ENCODE data around the gene TRIM45. TPM values are rescaled to one million over a fixed set of nuclear protein-coding genes. Genes with fewer than 3 reads are reported as not detected.

Gene TRIM45
- total and polyA plus RNA-seq, 2 of the 13 experiments (the other 11 are each of a cell fraction or from before 2014, with no cell fraction given) = 1.9 to 2.3 TPM

- BruUV-seq (replicated peaks) = no TSS peak
- Histone ChIP-seq H2AFZ (ENCODE audit: low read length) (no peak overlapping the region), H3K27me3 (ENCODE audit: control insufficient read depth in 1 of 2, insufficient read depth in 2 of 2, low read length in 2 of 2) (no peaks in the 10 kb centered on the region), H4K20me1 (ENCODE audit: insufficient read depth, low read length) (no peaks in the 10 kb centered on the region), H3K9me3 (ENCODE audit: low read length) (no peaks in the 10 kb centered on the region), H3K9ac (ENCODE audit: insufficient read depth, low read depth, low read length) (no peak overlapping the region), H3K36me3 (replicated peaks in 1 of 2; ENCODE audit: control insufficient read depth in 1 of 2, insufficient read depth in 2 of 2, low read length in 2 of 2) (peaks cover 4 to 6% of the 10 kb centered on the region in 2 experiments; a peak in 3 of 5 replicates), H3K4me1 (ENCODE audit: insufficient read depth, low read length) (0 out of 2 replicates have a peak, but pooled peaks cover 7% of the 10 kb centered on the region), H3K4me3 (replicated peaks in 1 of 3; ENCODE audit: insufficient read depth in 1 of 3, low read depth in 2 of 3, low read length in 3 of 3) (no peak overlapping the region), H3K79me2 (ENCODE audit: insufficient read depth, low read length) (no peaks in the 10 kb centered on the region), H3K27ac (ENCODE audit: extremely low read length, insufficient read depth, low read length) (no peak overlapping the region), H3K4me2 (ENCODE audit: low read depth, low read length) (no peak overlapping the region)
- intact Hi-C loops (cut with micrococcal nuclease; ENCODE audit: unreplicated experiment) (no loop called here), in situ Hi-C loops (cut with HindIII; ENCODE audit: extremely low pct_ligation_motif_present, low pct_unique_long_range_greater_than_20kb) (no loop called here)
- CTCF ChIA-PET (ENCODE audit: low intra/inter-chr PET ratio, low total read pairs) = no interaction called here
- no peak for FAIRE-seq
- DNase-seq (ENCODE audit: low spot score) = no peak
- no peak for ATAC-seq
- TF ChIP-seq ZNF629 (CRISPR knock-in tag; conservative IDR thresholded peaks at IDR 0.05) = no peak
- TF ChIP-seq ZMAT5 (CRISPR knock-in tag; IDR thresholded peaks at IDR 0.05; ENCODE audit: borderline replicate concordance, low read depth) = no peak
- TF ChIP-seq ZNF441 (CRISPR knock-in tag; IDR thresholded peaks at IDR 0.05; ENCODE audit: borderline replicate concordance) = no peak
- TF ChIP-seq ZNF552 (CRISPR knock-in tag; IDR thresholded peaks at IDR 0.05; ENCODE audit: borderline replicate concordance) = no peak
- TF ChIP-seq ZNF10 (CRISPR knock-in tag; IDR thresholded peaks at IDR 0.05; ENCODE audit: borderline replicate concordance, low read depth) = no peak
- TF ChIP-seq ZUFSP (CRISPR knock-in tag; IDR thresholded peaks at IDR 0.05; ENCODE audit: borderline replicate concordance) = no peak
- no peak for TF ChIP-seq TRIM22 (IDR thresholded peaks at IDR 0.05)
- TF ChIP-seq ZNF101 (CRISPR knock-in tag; IDR thresholded peaks at IDR 0.05; ENCODE audit: borderline replicate concordance, low read depth) = no peak
- WGBS (ENCODE audit: low lambda C conversion rate) = 96% methylated on average over 2 of the region's 2 CpGs
- POLR2A ChIA-PET = no interaction called here
Observed at GRCh38 chr1:117106478-117106877, 15.1 kb downstream of the TRIM45 start.

All from HepG2 (cell line).